Transverse colon (tissue), 4 donors: Measurements from ENCODE around the gene CDK18. TPM values are rescaled to one million over a fixed set of nuclear protein-coding genes. Genes with fewer than 3 reads are reported as not detected.

Experiments
- DNase-seq: peaks from one replicate; pipeline ENCODE4 v3.0.0-alpha.2; 2019
- H3K27ac ChIP-seq, 4 donors: fragments of 200-600 bp; sonication (generic); 2 replicates each; pipeline ENCODE4 v1.5.1; 2016 to 2018; ENCODE audit warnings: inconsistent platforms in 4 of 4
- H3K27me3 ChIP-seq: fragments of 200-600 bp; sonication (generic); 2 replicates; pipeline ENCODE4 v1.5.1; 2017; ENCODE audit warnings: inconsistent platforms
- H3K36me3 ChIP-seq, 4 donors: fragments of 200-600 bp; sonication (generic); 2 replicates each; pipeline ENCODE4 v1.5.1; 2017 to 2019; ENCODE audit warnings: inconsistent platforms in 4 of 4
- H3K4me1 ChIP-seq, 4 donors: fragments of 200-600 bp; sonication (generic); 2 replicates each; pipeline ENCODE4 v1.5.1; 2017 to 2020; ENCODE audit warnings: inconsistent platforms in 4 of 4
- H3K4me3 ChIP-seq, 4 donors: fragments of 200-600 bp; sonication (generic); 1 replicate in 1 of 4; 2 replicates in 3 of 4; pipeline versions ENCODE4 v1.5.1 to v1.6.1; 2017 to 2019; ENCODE audit warnings: inconsistent platforms in 4 of 4
- H3K9me3 ChIP-seq, 2 donors: fragments of 200-600 bp; sonication (generic); 2 replicates each; pipeline ENCODE4 v1.5.1; 2017 to 2019; ENCODE audit warnings: inconsistent platforms in 2 of 2
- EP300 ChIP-seq: sonication (generic); formaldehyde crosslinking; IDR thresholded peaks from one replicate; pipeline ENCODE4 v1.6.1; 2017; ENCODE audit warnings: antibody characterized with exemption, low read depth
- POLR2A ChIP-seq: fragments of 450-650 bp; IDR thresholded peaks from one replicate; pipeline ENCODE4 v1.6.1; 2016; ENCODE audit warnings: antibody characterized with exemption, mild to moderate bottlenecking, moderate library complexity
- POLR2AphosphoS5 ChIP-seq, 3 donors: sonication (generic); formaldehyde crosslinking; IDR thresholded peaks; one replicate each; pipeline ENCODE4 v1.6.1; 2016; ENCODE audit warnings: antibody characterized with exemption in 3 of 3
- WGBS, 2 donors: methylation state at CpG; one replicate each; pipeline ENCODE4 v1.1.5; 2018; ENCODE audit warnings: low coverage in 1 of 2; 5-methylcytosine and 5-hydroxymethylcytosine counted together
- in situ Hi-C, 4 donors: fragments of 200-750 bp; cut with MboI; loops; one replicate each; pipeline versions ENCODE4 v1.15.0 to v1.15.1; 2017; ENCODE audit warnings: low sequenced_read_pairs in 3 of 4, low pct_ligation_motif_present in 1 of 4, low pct_unique_long_range_greater_than_20kb in 1 of 4
- intact Hi-C: fragments of 100-400 bp; cut with DNase I; formaldehyde crosslinking; loops from one replicate; pipeline ENCODE4 v1.15.1; 2023; ENCODE audit warnings: low total_unique reads
- total RNA-seq, 4 donors: library from RNA; depleted of rRNA; stranded (reverse); fragments of >200 nt; gene quantifications; one replicate each; pipeline ENCODE4 v1.1.0, GENCODE V29; 2016
- TF ChIP-seq, protein P1 (sequence below), 5 experiments: fragments of 200-600 bp in 3 of 5; fragments of 450-650 bp in 2 of 5; sonication (generic) in 3 of 5; IDR thresholded peaks; 1 replicate in 2 of 5; 2 replicates in 3 of 5; pipeline ENCODE4 v1.5.1; 2016 to 2017; ENCODE audit warnings: antibody characterized with exemption in 5 of 5, inconsistent platforms in 3 of 5, mild to moderate bottlenecking in 2 of 5, moderate library complexity in 1 of 5

Gene CDK18
- total RNA-seq, 4 donors from 2014 or later: 28.8 to 112 (median 33.5) TPM

- WGBS, 2 donors: 2% methylated on average over 33 of the region's 90 CpGs; no CpG with 5 or more reads in 1 of the 2 donors
- Histone ChIP-seq H3K27me3 (peaks cover 40% of the 10 kb centered on the region), H3K9me3 (no peaks in the 10 kb centered on the region), H3K4me3 (peak overlapping the region in 3 of 4 donors; percentile 37 to 51 (median 44)), H3K4me1 (peaks cover 0 to 29% (median 20%) of the 10 kb centered on the region in 4 donors), H3K27ac (peak overlapping the region in 3 of 4 donors; percentile 38 to 58 (median 56)), H3K36me3 (no peaks in the 10 kb centered on the region)
- DNase-seq: peak; percentile 21
- intact Hi-C loops (no loop called here), in situ Hi-C loops (no loop called here)
- TF ChIP-seq, protein P1, sequence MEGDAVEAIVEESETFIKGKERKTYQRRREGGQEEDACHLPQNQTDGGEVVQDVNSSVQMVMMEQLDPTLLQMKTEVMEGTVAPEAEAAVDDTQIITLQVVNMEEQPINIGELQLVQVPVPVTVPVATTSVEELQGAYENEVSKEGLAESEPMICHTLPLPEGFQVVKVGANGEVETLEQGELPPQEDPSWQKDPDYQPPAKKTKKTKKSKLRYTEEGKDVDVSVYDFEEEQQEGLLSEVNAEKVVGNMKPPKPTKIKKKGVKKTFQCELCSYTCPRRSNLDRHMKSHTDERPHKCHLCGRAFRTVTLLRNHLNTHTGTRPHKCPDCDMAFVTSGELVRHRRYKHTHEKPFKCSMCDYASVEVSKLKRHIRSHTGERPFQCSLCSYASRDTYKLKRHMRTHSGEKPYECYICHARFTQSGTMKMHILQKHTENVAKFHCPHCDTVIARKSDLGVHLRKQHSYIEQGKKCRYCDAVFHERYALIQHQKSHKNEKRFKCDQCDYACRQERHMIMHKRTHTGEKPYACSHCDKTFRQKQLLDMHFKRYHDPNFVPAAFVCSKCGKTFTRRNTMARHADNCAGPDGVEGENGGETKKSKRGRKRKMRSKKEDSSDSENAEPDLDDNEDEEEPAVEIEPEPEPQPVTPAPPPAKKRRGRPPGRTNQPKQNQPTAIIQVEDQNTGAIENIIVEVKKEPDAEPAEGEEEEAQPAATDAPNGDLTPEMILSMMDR (IDR thresholded peaks at IDR 0.05): peak in 1 of 5 experiments; percentile 17
- TF ChIP-seq POLR2A (no peak), POLR2AphosphoS5 (IDR thresholded peaks at IDR 0.05) (no peak)
Measured at GRCh38 chr1:205568469-205569361, 64.2 kb downstream of the CDK18 start.

GRCh38 chr1:205569411-205570172 lies 65.1 kb downstream of the CDK18 start:
- no peaks in the 10 kb centered on the region for H3K36me3 ChIP-seq
- H3K4me1 ChIP-seq: peaks cover 0 to 24% (median 14%) of the 10 kb centered on the region in 4 donors
- peak overlapping the region in 3 of 4 donors; percentile 37 to 51 (median 44) for H3K4me3 ChIP-seq
- peak overlapping the region in 3 of 4 donors; percentile 38 to 58 (median 56) for H3K27ac ChIP-seq
- intact Hi-C loops (no loop called here), in situ Hi-C loops (no loop called here)
- peak; percentile 20 for DNase-seq
- TF ChIP-seq POLR2A (no peak), POLR2AphosphoS5 (IDR thresholded peaks at IDR 0.05) (no peak), EP300 (no peak)
- TF ChIP-seq, protein P1 (IDR thresholded peaks at IDR 0.05): no peak
- 25% methylated on average over 18 of the region's 22 CpGs; no CpG with 5 or more reads in 1 of the 2 donors for WGBS, 2 donors
- no peaks in the 10 kb centered on the region for H3K9me3 ChIP-seq
- H3K27me3 ChIP-seq: peaks cover 40% of the 10 kb centered on the region

DNA sequence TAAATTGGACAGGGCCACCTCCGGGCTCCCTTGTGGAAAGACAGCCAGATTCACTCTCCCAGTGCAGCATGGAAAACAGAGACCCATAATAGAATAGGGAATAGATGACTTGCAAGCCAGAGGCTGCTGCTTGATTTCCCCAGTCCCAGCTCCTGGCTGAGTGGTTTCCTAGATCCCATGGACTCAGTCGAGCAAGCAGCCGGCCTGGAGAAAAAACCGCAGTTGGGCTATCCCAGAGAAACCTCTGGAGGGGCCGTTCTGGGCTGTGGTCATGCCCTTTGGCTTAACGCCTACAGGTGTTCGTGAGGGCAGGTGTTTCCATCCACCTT lies 65.7 kb downstream of the CDK18 start:
- Histone ChIP-seq H3K27me3 (peaks cover 40% of the 10 kb centered on the region), H3K4me1 (peaks cover 0 to 19% (median 14%) of the 10 kb centered on the region in 4 donors), H3K36me3 (no peaks in the 10 kb centered on the region), H3K9me3 (no peaks in the 10 kb centered on the region), H3K27ac (no peak overlapping the region), H3K4me3 (peak overlapping the region in 1 of 4 donors; percentile 51)
- peak; percentile 6 for DNase-seq
- TF ChIP-seq POLR2AphosphoS5 (IDR thresholded peaks at IDR 0.05) (no peak), POLR2A (no peak), EP300 (no peak)
- TF ChIP-seq, protein P1 (IDR thresholded peaks at IDR 0.05): no peak
- intact Hi-C loops (no loop called here), in situ Hi-C loops (no loop called here)
- WGBS, 2 donors: 58% methylated on average over 7 of the region's 7 CpGs; no CpG with 5 or more reads in 1 of the 2 donors
